Fibroblast of pulmonary artery (primary cell): ENCODE results near the gene PALD1.

Experiments used
- DNase-seq: peaks from one replicate; pipeline ENCODE4 v3.0.0-alpha.2; 2010; ENCODE audit warnings: low read depth
- H3K4me3 ChIP-seq: replicated peaks from 2 replicates; pipeline ENCODE4 v1.5.1; 2011; ENCODE audit warnings: low read depth, mild to moderate bottlenecking, control low read depth, low read length, moderate library complexity
- CTCF ChIP-seq: IDR thresholded peaks from 2 replicates; pipeline ENCODE4 v1.5.1; 2011; ENCODE audit warnings: mild to moderate bottlenecking, control low read depth, low read length, inconsistent platforms; ENCODE audit errors: missing control alignments

The PALD1 gene

DNA sequence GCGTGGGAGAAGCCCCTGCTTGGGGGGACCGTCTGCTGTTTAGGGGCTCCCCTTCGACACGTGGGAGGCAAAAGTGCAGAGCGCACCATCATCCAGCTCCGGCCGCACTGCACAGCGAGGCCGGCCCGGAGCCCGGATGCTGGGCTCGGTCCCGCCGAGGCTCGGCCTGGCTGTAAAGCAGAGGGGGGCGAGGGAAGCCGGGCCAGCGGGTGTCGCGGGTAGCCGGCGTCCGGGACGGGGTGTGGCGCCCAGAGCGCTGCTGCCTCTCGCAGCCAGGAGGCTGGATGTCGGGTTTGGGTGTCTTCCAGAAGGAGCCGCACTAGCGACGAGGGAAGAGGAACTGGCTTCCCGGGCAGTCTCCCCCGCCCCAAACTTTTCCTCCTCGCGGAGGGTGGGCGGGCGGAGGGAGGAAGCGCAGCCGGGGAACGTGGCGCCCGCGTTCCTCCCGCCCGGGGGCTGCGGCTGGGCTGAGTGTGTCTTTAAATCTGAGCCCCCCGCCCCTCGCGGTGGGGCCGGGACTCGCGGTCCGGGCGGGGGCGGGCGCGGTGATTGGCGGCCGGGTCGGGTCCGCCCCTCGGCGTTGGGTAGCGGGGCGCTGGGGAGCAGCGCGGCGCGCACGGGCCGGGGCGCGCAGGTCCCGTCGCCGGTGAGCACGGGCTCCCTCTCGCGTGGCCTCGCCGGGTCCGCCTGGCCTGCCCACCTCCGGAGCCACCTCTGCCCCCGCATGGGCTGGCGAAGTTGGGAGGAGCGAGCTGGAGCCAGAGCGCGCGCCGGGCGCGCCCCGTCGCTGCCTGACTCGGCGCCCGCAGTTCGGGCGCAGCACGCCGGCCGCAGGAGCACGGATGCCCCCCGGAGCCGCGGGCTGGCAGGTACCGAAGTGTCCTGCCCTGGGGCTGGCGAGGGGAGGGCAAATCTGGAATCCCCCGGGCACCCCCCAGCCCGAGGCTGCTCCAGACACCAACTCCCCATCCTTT lies at the start of gene PALD1:
TSS of gene PALD1 (plus strand) at position 577 of the 974 bp plus-strand sequence. CDS start 47,185 bp downstream, outside the sequence.
- no peak for TF ChIP-seq CTCF
- peak; percentile 5 for DNase-seq
- peak within 1 kb of the TSS; percentile 42 for H3K4me3 ChIP-seq

- TF ChIP-seq CTCF = no peak
- DNase-seq = peak; percentile 85
Observed at GRCh38 chr10:70430493-70431445, 47.8 kb upstream of the PALD1 start.

GRCh38 chr10:70432101-70432500 lies 46.5 kb upstream of the PALD1 start:
- H3K4me3 ChIP-seq = no peak overlapping the region
- TF ChIP-seq CTCF = no peak
- DNase-seq = peak; percentile 64

More at GRCh38 chr10:70430493-70431445, 47.8 kb upstream of the PALD1 start:
- no peak overlapping the region for H3K4me3 ChIP-seq

GRCh38 chr10:70432561-70433263 lies 45.9 kb upstream of the PALD1 start:
- no peak for TF ChIP-seq CTCF
- H3K4me3 ChIP-seq = no peak overlapping the region
- DNase-seq = no peak

DNA sequence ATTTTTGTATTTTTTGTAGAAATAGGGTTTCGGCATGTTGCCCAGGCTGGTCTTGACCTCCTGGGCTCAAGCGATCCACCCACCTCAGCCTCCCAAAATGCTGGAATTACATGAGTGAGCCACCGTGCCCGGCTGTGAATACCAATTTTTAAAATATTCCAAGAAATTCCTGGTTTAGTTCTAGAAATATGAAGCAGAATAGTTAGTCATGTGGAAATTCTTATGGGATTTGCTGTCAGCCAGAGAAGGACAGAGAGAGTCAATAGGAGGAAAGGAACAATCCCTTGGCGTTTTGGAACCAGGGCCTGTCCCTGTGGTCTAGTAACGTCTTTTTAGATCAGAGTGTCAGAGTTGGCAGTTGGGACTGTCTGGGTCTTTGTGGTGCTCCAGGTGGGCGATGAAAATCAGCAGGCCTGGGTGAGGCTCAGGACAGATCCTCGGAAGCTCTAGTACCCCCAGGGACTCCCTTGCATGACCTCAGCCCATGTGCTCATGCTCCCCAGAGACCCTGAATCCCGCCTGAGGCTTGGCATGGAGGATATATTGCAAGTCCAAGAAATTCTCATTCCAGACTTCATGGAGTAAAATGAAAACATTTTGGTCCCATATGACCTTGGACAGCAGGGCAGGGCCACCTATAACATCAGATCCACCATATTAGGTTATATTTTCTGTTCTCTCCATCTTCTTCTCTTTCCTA lies 44.8 kb upstream of the PALD1 start:
- no peak overlapping the region for H3K4me3 ChIP-seq
- TF ChIP-seq CTCF = no peak
- no peak for DNase-seq
